Measurements from ENCODE around the gene SFT2D1.

DNA sequence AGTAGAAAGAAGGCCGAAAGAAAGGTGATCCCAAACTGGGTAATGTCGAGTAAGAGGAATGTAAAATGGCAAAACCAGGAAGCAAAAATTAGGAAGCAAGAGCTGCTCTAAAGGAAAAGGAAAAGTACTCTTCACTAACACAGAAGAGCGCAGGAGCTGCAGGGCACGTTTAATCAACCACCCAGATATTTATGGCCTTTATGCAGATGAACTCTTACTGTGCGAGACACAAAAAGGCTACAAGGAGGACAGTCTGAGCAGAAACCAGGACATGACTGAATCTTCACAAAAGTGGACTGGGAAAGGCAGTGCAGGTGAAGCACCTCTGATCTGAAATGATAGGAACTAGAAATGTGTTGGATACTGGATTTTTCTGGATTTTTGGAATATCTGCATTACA, 18.9 kb downstream of the SFT2D1 start:
- TF ChIP-seq, protein P1, sequence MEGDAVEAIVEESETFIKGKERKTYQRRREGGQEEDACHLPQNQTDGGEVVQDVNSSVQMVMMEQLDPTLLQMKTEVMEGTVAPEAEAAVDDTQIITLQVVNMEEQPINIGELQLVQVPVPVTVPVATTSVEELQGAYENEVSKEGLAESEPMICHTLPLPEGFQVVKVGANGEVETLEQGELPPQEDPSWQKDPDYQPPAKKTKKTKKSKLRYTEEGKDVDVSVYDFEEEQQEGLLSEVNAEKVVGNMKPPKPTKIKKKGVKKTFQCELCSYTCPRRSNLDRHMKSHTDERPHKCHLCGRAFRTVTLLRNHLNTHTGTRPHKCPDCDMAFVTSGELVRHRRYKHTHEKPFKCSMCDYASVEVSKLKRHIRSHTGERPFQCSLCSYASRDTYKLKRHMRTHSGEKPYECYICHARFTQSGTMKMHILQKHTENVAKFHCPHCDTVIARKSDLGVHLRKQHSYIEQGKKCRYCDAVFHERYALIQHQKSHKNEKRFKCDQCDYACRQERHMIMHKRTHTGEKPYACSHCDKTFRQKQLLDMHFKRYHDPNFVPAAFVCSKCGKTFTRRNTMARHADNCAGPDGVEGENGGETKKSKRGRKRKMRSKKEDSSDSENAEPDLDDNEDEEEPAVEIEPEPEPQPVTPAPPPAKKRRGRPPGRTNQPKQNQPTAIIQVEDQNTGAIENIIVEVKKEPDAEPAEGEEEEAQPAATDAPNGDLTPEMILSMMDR (IDR thresholded peaks at IDR 0.05; ENCODE audit: low read length) = no peak
- TF ChIP-seq EZH2phosphoT487 (IDR thresholded peaks at IDR 0.05; ENCODE audit: low read length) (no peak), EZH2 (optimal IDR thresholded peaks at IDR 0.05; ENCODE audit: low read depth, low read length) (no peak)
